ENCODE measurements around the gene EPG5. TPM values are rescaled to one million over a fixed set of nuclear protein-coding genes. Genes with fewer than 3 reads are reported as not detected.
A peak's percentile ranks its signal among the peaks of the same experiment; 100 is the strongest.

EPG5 gene
- total and polyA plus RNA-seq, 12 donors = 6.5 to 26.3 (median 20.4) TPM

GRCh38 chr18:45984546-45985235 is 17.6 kb upstream of the EPG5 start:
- H3K36me3 ChIP-seq = peaks cover 0 to 18% (median 0%) of the 10 kb centered on the region in 9 donors
- H3K27ac ChIP-seq = peak overlapping the region in 1 of 10 donors; percentile 11
- TF ChIP-seq, protein P1, sequence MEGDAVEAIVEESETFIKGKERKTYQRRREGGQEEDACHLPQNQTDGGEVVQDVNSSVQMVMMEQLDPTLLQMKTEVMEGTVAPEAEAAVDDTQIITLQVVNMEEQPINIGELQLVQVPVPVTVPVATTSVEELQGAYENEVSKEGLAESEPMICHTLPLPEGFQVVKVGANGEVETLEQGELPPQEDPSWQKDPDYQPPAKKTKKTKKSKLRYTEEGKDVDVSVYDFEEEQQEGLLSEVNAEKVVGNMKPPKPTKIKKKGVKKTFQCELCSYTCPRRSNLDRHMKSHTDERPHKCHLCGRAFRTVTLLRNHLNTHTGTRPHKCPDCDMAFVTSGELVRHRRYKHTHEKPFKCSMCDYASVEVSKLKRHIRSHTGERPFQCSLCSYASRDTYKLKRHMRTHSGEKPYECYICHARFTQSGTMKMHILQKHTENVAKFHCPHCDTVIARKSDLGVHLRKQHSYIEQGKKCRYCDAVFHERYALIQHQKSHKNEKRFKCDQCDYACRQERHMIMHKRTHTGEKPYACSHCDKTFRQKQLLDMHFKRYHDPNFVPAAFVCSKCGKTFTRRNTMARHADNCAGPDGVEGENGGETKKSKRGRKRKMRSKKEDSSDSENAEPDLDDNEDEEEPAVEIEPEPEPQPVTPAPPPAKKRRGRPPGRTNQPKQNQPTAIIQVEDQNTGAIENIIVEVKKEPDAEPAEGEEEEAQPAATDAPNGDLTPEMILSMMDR (IDR thresholded peaks at IDR 0.05) = no peak
- ATAC-seq = no peak
- peaks cover 0 to 23% (median 0%) of the 10 kb centered on the region in 9 donors for H3K4me1 ChIP-seq
- no peak overlapping the region for H3K4me3 ChIP-seq
- intact Hi-C loops (cut with DNase I) = loop anchor here in 3 of 10 donors (5.0 to 10.0 kb wide), 3 partner anchors 50 to 88 kb away; partner anchors contain the start of gene PSTPIP2 (in 1 of the 3)
- H3K27me3 ChIP-seq = no peaks in the 10 kb centered on the region
- H3K9me3 ChIP-seq = no peaks in the 10 kb centered on the region
- DNase-seq = no peak
- 83 to 93% methylated on average over 4 of the region's 4 CpGs for WGBS, 2 donors

- intact Hi-C loops (cut with DNase I) = loop anchor here in 3 of 10 donors (5.0 to 10.0 kb wide), 3 partner anchors 53 to 90 kb away; partner anchors contain the start of gene PSTPIP2 (in 1 of the 3)
- H3K27ac ChIP-seq = peak overlapping the region in 1 of 10 donors; percentile 20
These were observed 14.7 kb upstream of the EPG5 start for GRCh38 chr18:45981821-45982220.

DNA sequence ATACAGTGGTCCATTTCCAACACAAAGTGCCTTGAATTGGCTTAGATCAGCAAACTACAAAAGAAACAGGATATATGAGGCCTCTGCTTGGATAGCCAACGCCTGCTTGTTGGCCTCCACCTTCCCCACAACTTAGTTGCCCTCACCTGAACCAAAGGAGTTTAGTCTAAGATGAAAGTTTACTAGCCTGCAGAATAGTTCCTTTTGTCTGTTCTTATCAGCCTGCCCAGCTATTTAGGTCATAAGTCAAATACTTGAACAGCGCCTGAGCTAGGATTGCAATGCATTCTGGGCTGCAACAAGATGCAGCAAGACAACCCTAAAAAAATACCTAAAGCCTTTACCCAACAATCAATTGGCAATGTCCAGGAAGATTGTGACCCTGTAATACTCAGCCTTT is 13.1 kb upstream of the EPG5 start:
- H3K4me1 ChIP-seq = peaks cover 0 to 23% (median 0%) of the 10 kb centered on the region in 9 donors
- H3K4me3 ChIP-seq = no peak overlapping the region
- intact Hi-C loops (cut with DNase I) = loop anchor here in 3 of 10 donors (5.0 to 10.0 kb wide), 3 partner anchors 55 to 92 kb away; partner anchors contain the start of gene PSTPIP2 (in 1 of the 3)
- H3K27me3 ChIP-seq = no peaks in the 10 kb centered on the region
- DNase-seq (no peak), ATAC-seq (no peak)
- TF ChIP-seq, protein P1 (IDR thresholded peaks at IDR 0.05) = no peak
- H3K27ac ChIP-seq = no peak overlapping the region
- 50 to 66% methylated on average over 2 of the region's 2 CpGs for WGBS, 2 donors
- H3K9me3 ChIP-seq = no peaks in the 10 kb centered on the region
- no peaks in the 10 kb centered on the region for H3K36me3 ChIP-seq

More at GRCh38 chr18:45981821-45982220, 14.7 kb upstream of the EPG5 start:
- Histone ChIP-seq H3K9me3 (no peaks in the 10 kb centered on the region), H3K4me3 (no peak overlapping the region), H3K27me3 (no peaks in the 10 kb centered on the region), H3K36me3 (no peaks in the 10 kb centered on the region), H3K4me1 (peaks cover 0 to 23% (median 0%) of the 10 kb centered on the region in 9 donors)
- TF ChIP-seq, protein P1 (IDR thresholded peaks at IDR 0.05) = no peak
- 74 to 81% methylated on average over 2 of the region's 2 CpGs for WGBS, 2 donors
- DNase-seq (no peak), ATAC-seq (no peak)

GRCh38 chr18:45978084-45978483 is 11.0 kb upstream of the EPG5 start:
- no peak for ATAC-seq
- Histone ChIP-seq H3K4me1 (peaks cover 0 to 28% (median 0%) of the 10 kb centered on the region in 9 donors), H3K27ac (no peak overlapping the region), H3K4me3 (no peak overlapping the region), H3K9me3 (no peaks in the 10 kb centered on the region), H3K27me3 (no peaks in the 10 kb centered on the region), H3K36me3 (no peaks in the 10 kb centered on the region)
- intact Hi-C loops (cut with DNase I) = loop anchor here in 7 of 10 donors (5.0 to 10.0 kb wide), 5 partner anchors 47 to 313 kb away; partner anchors contain the start of gene PSTPIP2 (in 2 of the 7)
- 93 to 98% methylated on average over 1 of the region's 1 CpG for WGBS, 2 donors
- TF ChIP-seq, protein P1 (IDR thresholded peaks at IDR 0.05) = no peak
- DNase-seq = no peak

All from heart right ventricle (tissue), 16 donors.